Spleen (tissue), 11 donors: ENCODE data around the gene MYO6. TPM values are rescaled to one million over a fixed set of nuclear protein-coding genes. Genes with fewer than 3 reads are reported as not detected.

Source experiments
- DNase-seq: peaks from one replicate; pipeline ENCODE4 v3.0.0-alpha.2; 2020
- H3K27ac ChIP-seq, 8 donors: fragments of 200-600 bp; sonication (generic) in 7 of 8; 1 replicate in 4 of 8; 2 replicates in 4 of 8; pipeline versions ENCODE4 v1.5.0 to v1.8.0; 2016 to 2021; ENCODE audit warnings: inconsistent platforms in 4 of 8, mild to moderate bottlenecking in 4 of 8, moderate library complexity in 1 of 8
- H3K27me3 ChIP-seq, 7 donors: fragments of 200-600 bp; sonication (generic) in 6 of 7; replicated peaks in 1 of 7; 1 replicate in 4 of 7; 2 replicates in 3 of 7; pipeline versions ENCODE4 v1.5.0 to v1.8.0; 2016 to 2021; ENCODE audit warnings: inconsistent platforms in 3 of 7, mild to moderate bottlenecking in 1 of 7
- H3K36me3 ChIP-seq, 6 donors: fragments of 200-600 bp; sonication (generic) in 5 of 6; 1 replicate in 4 of 6; 2 replicates in 2 of 6; pipeline versions ENCODE4 v1.5.0 to v1.8.0; 2016 to 2021; ENCODE audit warnings: inconsistent platforms in 2 of 6
- H3K4me1 ChIP-seq, 6 donors: fragments of 200-600 bp; sonication (generic) in 5 of 6; 1 replicate in 3 of 6; 2 replicates in 3 of 6; pipeline versions ENCODE4 v1.5.0 to v1.8.0; 2016 to 2021; ENCODE audit warnings: inconsistent platforms in 3 of 6
- H3K4me3 ChIP-seq, 8 donors: fragments of 200-600 bp; sonication (generic) in 7 of 8; 1 replicate in 4 of 8; 2 replicates in 4 of 8; pipeline versions ENCODE4 v1.5.0 to v1.8.0; 2016 to 2021; ENCODE audit warnings: inconsistent platforms in 4 of 8, mild to moderate bottlenecking in 4 of 8, moderate library complexity in 2 of 8
- H3K9me3 ChIP-seq, 8 donors: fragments of 200-600 bp; sonication (generic) in 7 of 8; 1 replicate in 4 of 8; 2 replicates in 4 of 8; pipeline versions ENCODE4 v1.5.0 to v1.8.0; 2016 to 2021; ENCODE audit warnings: inconsistent platforms in 4 of 8
- POLR2A ChIP-seq, 3 donors: fragments of 450-650 bp; IDR thresholded peaks; one replicate each; pipeline ENCODE4 v1.5.1; 2017; ENCODE audit warnings: antibody characterized with exemption in 3 of 3, mild to moderate bottlenecking in 1 of 3
- POLR2AphosphoS5 ChIP-seq, 3 donors: sonication (generic); formaldehyde crosslinking; IDR thresholded peaks; one replicate each; pipeline ENCODE4 v1.5.1; 2017; ENCODE audit warnings: antibody characterized with exemption in 3 of 3
- WGBS, 5 donors: extraction: QIAGEN DNeasy Blood & Tissue Kit in 3 of 5; methylation state at CpG; one replicate each; pipeline versions ENCODE4 v1.1.5 to v1.1.7; 2013 to 2018; 5-methylcytosine and 5-hydroxymethylcytosine counted together
- intact Hi-C: fragments of 100-400 bp; cut with DNase I; formaldehyde crosslinking; loops from one replicate; pipeline ENCODE4 v1.15.0; 2023; ENCODE audit warnings: low total_unique reads
- polyA plus RNA-seq, 3 donors: library from polyadenylated mRNA; stranded (reverse); fragments of 200-250 nt; gene quantifications; one replicate each; pipeline ENCODE4 v1.2.1, GENCODE V29; 2013
- total RNA-seq, 7 donors: library from RNA; depleted of rRNA in 3 of 7; stranded (reverse); fragments of >200 nt in 3 of 7; fragmentation: NEBNext Ultra II Directional in 4 of 7; extraction: Animal tissue kit (Norgen Biotek cat#: 25700) in 4 of 7; gene quantifications; one replicate each; pipeline versions ENCODE4 v1.1.0 to v1.2.1, GENCODE V29; 2016 to 2021
- TF ChIP-seq, protein P1 (sequence below), 11 experiments: fragments of 200-600 bp in 7 of 11; fragments of 450-650 bp in 4 of 11; sonication (generic) in 4 of 11; IDR thresholded peaks in 8 of 11; conservative IDR thresholded peaks in 3 of 11; 1 replicate in 7 of 11; 2 replicates in 4 of 11; pipeline versions ENCODE4 v1.4.0 to v1.8.0; 2016 to 2021; ENCODE audit warnings: antibody characterized with exemption in 11 of 11, inconsistent platforms in 4 of 11, mild to moderate bottlenecking in 1 of 11
- donor health status: healthy with polysubstance abuse.
- donor health status: DM: no; HTN: no; CAD: no; lungs with moderate emphysema.
- donor health status: DM: no; HTN: no; CAD: no.
- donor health status: Bipolar disorder and iron deficiency.
- donor health status: healthy.
- donor health status: DM: no; HTN: no; CAD: no.
- donor health status: DM: yes; HTN: yes; CAD: no.

Gene MYO6
- total and polyA plus RNA-seq, 10 donors: 4.2 to 29.1 (median 18.2) TPM

DNA sequence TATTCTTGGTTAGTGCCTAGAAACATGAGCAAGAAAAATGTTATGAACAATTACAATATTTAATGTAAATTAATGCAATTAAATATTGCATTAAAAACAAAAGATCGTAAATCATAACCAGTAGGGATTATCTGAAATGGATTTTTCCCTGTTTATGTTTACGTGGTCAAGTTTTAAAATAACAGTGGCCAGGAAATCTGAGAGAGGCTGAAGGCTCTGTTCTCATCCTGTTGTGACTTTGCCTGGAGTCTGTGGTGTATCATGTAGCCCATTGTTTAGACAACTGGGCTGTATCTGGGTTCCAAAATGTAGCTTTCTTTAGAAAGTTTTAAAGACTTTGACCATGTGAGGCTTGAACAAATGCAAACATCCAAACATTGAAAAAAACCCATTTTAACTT, 2.4 kb downstream of the MYO6 start:
- Histone ChIP-seq H3K9me3 (no peaks in the 10 kb centered on the region), H3K4me1 (peaks cover 6 to 53% (median 27%) of the 10 kb centered on the region in 6 donors), H3K27me3 (peaks cover 0 to 74% (median 4%) of the 10 kb centered on the region in 7 donors), H3K27ac (peak overlapping the region in 1 of 8 donors; percentile 29), H3K36me3 (no peaks in the 10 kb centered on the region), H3K4me3 (peak overlapping the region in 1 of 8 donors; percentile 83)
- intact Hi-C loops: no loop called here
- no peak for TF ChIP-seq POLR2A (IDR thresholded peaks at IDR 0.05)
- TF ChIP-seq POLR2AphosphoS5 (IDR thresholded peaks at IDR 0.05): no peak
- TF ChIP-seq, protein P1, sequence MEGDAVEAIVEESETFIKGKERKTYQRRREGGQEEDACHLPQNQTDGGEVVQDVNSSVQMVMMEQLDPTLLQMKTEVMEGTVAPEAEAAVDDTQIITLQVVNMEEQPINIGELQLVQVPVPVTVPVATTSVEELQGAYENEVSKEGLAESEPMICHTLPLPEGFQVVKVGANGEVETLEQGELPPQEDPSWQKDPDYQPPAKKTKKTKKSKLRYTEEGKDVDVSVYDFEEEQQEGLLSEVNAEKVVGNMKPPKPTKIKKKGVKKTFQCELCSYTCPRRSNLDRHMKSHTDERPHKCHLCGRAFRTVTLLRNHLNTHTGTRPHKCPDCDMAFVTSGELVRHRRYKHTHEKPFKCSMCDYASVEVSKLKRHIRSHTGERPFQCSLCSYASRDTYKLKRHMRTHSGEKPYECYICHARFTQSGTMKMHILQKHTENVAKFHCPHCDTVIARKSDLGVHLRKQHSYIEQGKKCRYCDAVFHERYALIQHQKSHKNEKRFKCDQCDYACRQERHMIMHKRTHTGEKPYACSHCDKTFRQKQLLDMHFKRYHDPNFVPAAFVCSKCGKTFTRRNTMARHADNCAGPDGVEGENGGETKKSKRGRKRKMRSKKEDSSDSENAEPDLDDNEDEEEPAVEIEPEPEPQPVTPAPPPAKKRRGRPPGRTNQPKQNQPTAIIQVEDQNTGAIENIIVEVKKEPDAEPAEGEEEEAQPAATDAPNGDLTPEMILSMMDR (IDR thresholded peaks at IDR 0.05 in 8 of 11, conservative IDR thresholded peaks at IDR 0.05 in 3 of 11): no peak
- 67 to 83% (median 73%) methylated on average over 2 of the region's 2 CpGs for WGBS, 5 donors
- DNase-seq: no peak

DNA sequence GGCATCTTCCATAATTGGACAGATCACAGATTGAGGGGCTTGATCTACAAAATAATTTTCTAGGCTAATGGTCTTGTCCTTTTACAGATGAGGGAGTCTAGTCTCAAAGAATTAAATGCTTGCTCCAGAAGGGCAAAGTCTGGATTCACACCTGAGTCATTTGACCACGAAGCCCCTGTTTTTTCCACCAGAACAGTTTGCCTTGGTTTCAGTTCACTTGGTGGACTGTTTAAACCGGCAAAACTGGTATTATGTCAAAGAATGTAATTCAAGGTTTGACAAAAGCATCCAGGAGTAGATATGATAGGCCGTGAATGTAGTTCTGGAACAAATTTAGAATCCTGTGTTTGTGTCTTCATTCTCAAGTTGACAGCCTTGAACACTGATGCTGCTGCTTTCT, 3.3 kb downstream of the MYO6 start:
- H3K27me3 ChIP-seq: peaks cover 0 to 68% (median 4%) of the 10 kb centered on the region in 7 donors
- DNase-seq: no peak
- intact Hi-C loops: no loop called here
- 66 to 80% (median 76%) methylated on average over 3 of the region's 3 CpGs for whole genome bisulfite sequencing, 5 donors
- TF ChIP-seq POLR2A (IDR thresholded peaks at IDR 0.05) (no peak), POLR2AphosphoS5 (IDR thresholded peaks at IDR 0.05) (no peak)
- TF ChIP-seq, protein P1 (IDR thresholded peaks at IDR 0.05 in 8 of 11, conservative IDR thresholded peaks at IDR 0.05 in 3 of 11): no peak
- H3K4me3 ChIP-seq: no peak overlapping the region
- H3K36me3 ChIP-seq: no peaks in the 10 kb centered on the region
- H3K9me3 ChIP-seq: no peaks in the 10 kb centered on the region
- peaks cover 6 to 53% (median 27%) of the 10 kb centered on the region in 6 donors for H3K4me1 ChIP-seq
- no peak overlapping the region for H3K27ac ChIP-seq

DNA sequence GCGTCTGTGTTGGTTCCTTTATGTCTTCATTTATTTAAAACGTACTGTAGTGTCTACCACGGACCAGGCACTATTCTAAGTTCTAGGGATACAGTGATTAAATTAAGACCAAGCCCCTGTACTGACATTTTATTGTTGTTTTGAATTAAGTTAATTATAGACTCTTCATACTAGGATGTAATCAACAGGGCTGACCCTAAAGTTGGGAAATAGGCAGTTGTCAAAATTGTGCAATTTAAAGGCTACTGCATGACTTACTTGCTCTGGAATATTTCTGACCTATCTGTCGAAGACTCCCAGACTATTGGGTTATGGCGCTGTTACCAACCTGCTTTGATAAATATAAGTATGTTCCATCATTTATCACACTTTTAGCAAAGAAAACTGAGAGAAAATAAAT, 6.7 kb downstream of the MYO6 start:
- intact Hi-C loops: no loop called here
- Histone ChIP-seq H3K36me3 (no peaks in the 10 kb centered on the region), H3K9me3 (no peaks in the 10 kb centered on the region), H3K4me1 (peaks cover 0 to 25% (median 12%) of the 10 kb centered on the region in 6 donors), H3K4me3 (no peak overlapping the region), H3K27me3 (peaks cover 0 to 54% (median 0%) of the 10 kb centered on the region in 7 donors), H3K27ac (no peak overlapping the region)
- TF ChIP-seq POLR2A (IDR thresholded peaks at IDR 0.05) (no peak), POLR2AphosphoS5 (IDR thresholded peaks at IDR 0.05) (no peak)
- TF ChIP-seq, protein P1 (IDR thresholded peaks at IDR 0.05 in 8 of 11, conservative IDR thresholded peaks at IDR 0.05 in 3 of 11): no peak
- WGBS, 5 donors: 90 to 95% (median 94%) methylated on average over 5 of the region's 5 CpGs
- no peak for DNase-seq

DNA sequence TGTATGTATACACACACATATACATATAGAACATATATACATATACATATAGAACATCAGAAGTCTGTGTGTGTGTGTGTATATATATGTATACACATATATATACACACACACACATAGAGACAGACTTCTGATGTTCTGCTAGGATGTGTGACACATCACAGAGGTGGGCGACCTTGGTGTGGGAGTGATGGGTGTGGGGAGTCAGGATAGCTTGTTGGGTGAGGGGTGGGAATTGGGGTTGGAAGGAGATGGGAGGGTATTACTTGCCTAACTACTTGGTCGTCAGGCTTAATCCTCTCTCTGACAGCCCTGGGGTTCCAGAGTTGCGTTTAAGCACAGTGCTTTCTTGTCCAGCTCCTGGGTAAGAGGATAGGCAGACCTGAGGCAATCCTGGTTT, 8.3 kb downstream of the MYO6 start:
- Histone ChIP-seq H3K9me3 (no peaks in the 10 kb centered on the region), H3K27ac (no peak overlapping the region), H3K4me3 (no peak overlapping the region), H3K27me3 (peaks cover 0 to 44% (median 0%) of the 10 kb centered on the region in 7 donors), H3K4me1 (peaks cover 0 to 14% (median 4%) of the 10 kb centered on the region in 6 donors), H3K36me3 (no peaks in the 10 kb centered on the region)
- intact Hi-C loops: no loop called here
- TF ChIP-seq, protein P1 (IDR thresholded peaks at IDR 0.05 in 8 of 11, conservative IDR thresholded peaks at IDR 0.05 in 3 of 11): no peak
- TF ChIP-seq POLR2A (IDR thresholded peaks at IDR 0.05): no peak
- 75 to 100% (median 94%) methylated on average over 3 of the region's 3 CpGs for WGBS, 5 donors
- DNase-seq: no peak
